ENCODE data around the gene PROKR1. TPM values are rescaled to one million over a fixed set of nuclear protein-coding genes. Genes with fewer than 3 reads are reported as not detected.

PROKR1 gene
- total and polyA plus RNA-seq, 2 donors (not counting 1 experiment from before 2014, with no cell fraction given), result 0.01 TPM; not detected in 1

DNA sequence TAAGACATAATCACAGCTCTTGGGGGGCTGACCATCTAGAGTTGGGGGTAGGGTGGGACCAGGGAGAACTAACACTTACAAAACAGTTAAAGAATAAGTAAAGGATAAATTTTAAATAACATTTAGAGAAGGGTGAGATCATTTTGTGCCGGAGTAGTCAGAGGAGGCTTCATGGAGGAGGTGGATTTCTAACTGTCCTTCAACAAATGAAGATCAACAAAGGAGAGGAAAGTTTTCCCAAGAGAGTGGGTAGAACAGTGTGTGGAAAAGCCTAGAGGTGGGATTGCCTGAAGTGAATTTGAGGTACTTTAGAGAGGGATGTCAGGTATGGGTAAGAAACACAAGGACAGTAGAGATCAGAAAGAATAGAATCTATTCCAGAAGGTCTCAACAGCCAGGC, 7.3 kb downstream of the PROKR1 start:
- Mint-ChIP-seq H3K4me3 (no peak overlapping the region), H3K27me3 (peaks cover 71% of the 10 kb centered on the region)
- intact Hi-C loops (cut with micrococcal nuclease), result no loop called here

GRCh38 chr2:68653034-68653433, 9.7 kb downstream of the PROKR1 start:
- no peaks in the 10 kb centered on the region for H3K4me1 ChIP-seq (ENCODE audit: control insufficient read depth in 2 of 2, insufficient read depth in 2 of 2, low read length in 2 of 2)
- H3K9ac ChIP-seq (ENCODE audit: low read length), result no peak overlapping the region
- peaks cover 0 to 15% (median 7%) of the 10 kb centered on the region in 4 experiments for H3K27me3 ChIP-seq (replicated peaks in 1 of 4; ENCODE audit: control extremely low read depth in 1 of 4, control insufficient read depth in 3 of 4, insufficient read depth in 4 of 4, low read length in 3 of 4)
- ChIA-PET CTCF (interaction anchor here (1.2 kb wide), 1 partner anchor 58 kb away, joined by 3 read pairs; no protein-coding TSS in a partner anchor), POLR2A (interaction anchor here (0.7 kb wide), 1 partner anchor 1439 kb away, joined by 5 read pairs; no protein-coding TSS in a partner anchor)
- ATAC-seq (ENCODE audit: low read depth) (no peak), DNase-seq (no peak)
- 86% methylated on average over 4 of the region's 9 CpGs for WGBS (ENCODE audit: insufficient coverage)
- no peaks in the 10 kb centered on the region for H3K79me2 ChIP-seq (ENCODE audit: control insufficient read depth, insufficient read depth, low read length)
- H3K36me3 ChIP-seq (replicated peaks in 1 of 2; ENCODE audit: control extremely low read depth in 1 of 2, control insufficient read depth in 1 of 2, extremely low read depth in 1 of 2, insufficient read depth in 2 of 2, low read length in 1 of 2), result no peaks in the 10 kb centered on the region
- TF ChIP-seq CTCF (IDR thresholded peaks at IDR 0.05) (no peak), EZH2 (IDR thresholded peaks at IDR 0.05; ENCODE audit: borderline replicate concordance, insufficient read depth, low read depth, low read length, poor library complexity, severe bottlenecking) (no peak)
- H2AFZ ChIP-seq (ENCODE audit: insufficient read depth, low read depth, low read length, poor library complexity, severe bottlenecking), result no peak overlapping the region
- no peaks in the 10 kb centered on the region for H3K9me3 Mint-ChIP-seq (ENCODE audit: insufficient read depth)
- no peak overlapping the region for H3K4me3 ChIP-seq (ENCODE audit: control extremely low read depth in 1 of 5, extremely low read depth in 1 of 5, insufficient read depth in 1 of 5, low read depth in 2 of 5, low read length in 4 of 5)
- H3K4me1 Mint-ChIP-seq, result peaks cover 4% of the 10 kb centered on the region
- no peak overlapping the region for H3K27ac ChIP-seq (ENCODE audit: low read length in 2 of 2)
- H3K4me2 ChIP-seq (replicated peaks; ENCODE audit: low read depth, low read length, poor library complexity, severe bottlenecking), result no peak overlapping the region
- no peaks in the 10 kb centered on the region for H4K20me1 ChIP-seq (ENCODE audit: control insufficient read depth, insufficient read depth, low read length, poor library complexity, severe bottlenecking)
- peaks cover 63% of the 10 kb centered on the region for H3K27me3 Mint-ChIP-seq
- H3K27ac Mint-ChIP-seq, result no peak overlapping the region
- intact Hi-C loops (cut with micrococcal nuclease), result no loop called here
- H3K4me3 Mint-ChIP-seq, result no peak overlapping the region
- H3K9me3 ChIP-seq (ENCODE audit: control extremely low read depth in 1 of 3, control insufficient read depth in 2 of 3, insufficient read depth in 1 of 3, low read length in 2 of 3), result peaks cover 0 to 10% (median 0%) of the 10 kb centered on the region in 3 donors

More for the DNA sequence above, 7.3 kb downstream of the PROKR1 start:
- TF ChIP-seq CTCF (IDR thresholded peaks at IDR 0.05) (no peak), EZH2 (IDR thresholded peaks at IDR 0.05; ENCODE audit: borderline replicate concordance, insufficient read depth, low read depth, low read length, poor library complexity, severe bottlenecking) (no peak)
- Histone ChIP-seq H3K4me3 (ENCODE audit: control extremely low read depth in 1 of 5, extremely low read depth in 1 of 5, insufficient read depth in 1 of 5, low read depth in 2 of 5, low read length in 4 of 5) (no peak overlapping the region), H3K27ac (ENCODE audit: low read length in 2 of 2) (no peak overlapping the region), H3K79me2 (ENCODE audit: control insufficient read depth, insufficient read depth, low read length) (no peaks in the 10 kb centered on the region), H3K4me2 (replicated peaks; ENCODE audit: low read depth, low read length, poor library complexity, severe bottlenecking) (no peak overlapping the region), H4K20me1 (ENCODE audit: control insufficient read depth, insufficient read depth, low read length, poor library complexity, severe bottlenecking) (no peaks in the 10 kb centered on the region), H3K36me3 (replicated peaks in 1 of 2; ENCODE audit: control extremely low read depth in 1 of 2, control insufficient read depth in 1 of 2, extremely low read depth in 1 of 2, insufficient read depth in 2 of 2, low read length in 1 of 2) (no peaks in the 10 kb centered on the region), H3K27me3 (replicated peaks in 1 of 4; ENCODE audit: control extremely low read depth in 1 of 4, control insufficient read depth in 3 of 4, insufficient read depth in 4 of 4, low read length in 3 of 4) (peaks cover 0 to 28% (median 14%) of the 10 kb centered on the region in 4 experiments), H3K9me3 (ENCODE audit: control extremely low read depth in 1 of 3, control insufficient read depth in 2 of 3, insufficient read depth in 1 of 3, low read length in 2 of 3) (peaks cover 0 to 10% (median 0%) of the 10 kb centered on the region in 3 donors), H3K4me1 (ENCODE audit: control insufficient read depth in 2 of 2, insufficient read depth in 2 of 2, low read length in 2 of 2) (no peaks in the 10 kb centered on the region), H3K9ac (ENCODE audit: low read length) (no peak overlapping the region), H2AFZ (ENCODE audit: insufficient read depth, low read depth, low read length, poor library complexity, severe bottlenecking) (no peak overlapping the region)
- 100% methylated on average over 1 of the region's 1 CpG for WGBS (ENCODE audit: insufficient coverage)
- DNase-seq, result no peak
- H3K27ac Mint-ChIP-seq, result no peak overlapping the region
- ATAC-seq (ENCODE audit: low read depth), result no peak
- POLR2A ChIA-PET, result no interaction called here
- CTCF ChIA-PET, result interaction anchor here (1.4 kb wide), 1 partner anchor 19 kb away, joined by 4 read pairs; no protein-coding TSS in a partner anchor
- H3K9me3 Mint-ChIP-seq (ENCODE audit: insufficient read depth), result no peaks in the 10 kb centered on the region
- H3K4me1 Mint-ChIP-seq, result peaks cover 4% of the 10 kb centered on the region

Data from B cell (primary cell).